Astrocyte of the cerebellum (primary cell): ENCODE measurements around the gene HIPK2.

Experiments
- DNase-seq: peaks from one replicate; pipeline ENCODE4 v3.0.0-alpha.2; 2011; ENCODE audit warnings: low read depth
- H3K4me3 ChIP-seq: 2 replicates; pipeline ENCODE4 v1.5.1; 2011; ENCODE audit warnings: mild to moderate bottlenecking, low read depth, low read length, moderate library complexity
- CTCF ChIP-seq: IDR thresholded peaks from 2 replicates; pipeline ENCODE4 v1.5.1; 2012; ENCODE audit warnings: low read length, low read depth, moderate library complexity, mild to moderate bottlenecking; ENCODE audit errors: missing control alignments
- in situ Hi-C: cut with HindIII; loops from 2 replicates; pipeline ENCODE4 v1.10.0; 2017; ENCODE audit warnings: low sequenced_read_pairs

The HIPK2 gene

GRCh38 chr7:139702811-139703486, 74.8 kb downstream of the HIPK2 start:
- H3K4me3 ChIP-seq: no peak overlapping the region
- no peak for DNase-seq
- no peak for TF ChIP-seq CTCF
- in situ Hi-C loops: no loop called here

DNA sequence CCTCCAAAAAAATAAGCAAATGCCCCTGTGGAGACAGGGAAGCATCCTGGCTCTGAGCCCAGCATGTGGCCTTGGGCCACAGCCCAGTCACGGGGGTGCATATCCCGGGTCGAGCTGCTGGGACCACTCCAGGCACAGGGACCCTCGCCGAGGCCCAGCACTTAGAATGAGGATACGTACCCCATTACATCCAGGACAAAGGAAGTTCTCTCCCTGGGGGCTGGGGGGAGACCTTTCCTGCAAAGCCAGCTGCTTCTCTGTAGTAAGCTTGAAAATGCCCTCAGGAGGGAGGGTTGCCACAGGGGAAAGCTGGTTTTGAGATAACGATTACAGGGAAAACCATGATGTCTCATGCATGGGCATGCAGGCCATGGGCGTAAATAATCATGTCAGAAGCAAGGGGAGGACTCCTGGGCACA, 75.5 kb downstream of the HIPK2 start:
- no peak overlapping the region for H3K4me3 ChIP-seq
- DNase-seq: no peak
- no peak for TF ChIP-seq CTCF
- in situ Hi-C loops: no loop called here

- TF ChIP-seq CTCF: no peak
- no peak for DNase-seq
- in situ Hi-C loops: no loop called here
- H3K4me3 ChIP-seq: no peak overlapping the region
Measured at GRCh38 chr7:139701908-139702307, 75.9 kb downstream of the HIPK2 start.

- TF ChIP-seq CTCF: no peak
- no peak overlapping the region for H3K4me3 ChIP-seq
- in situ Hi-C loops: no loop called here
- DNase-seq: no peak
Measured at GRCh38 chr7:139700505-139701235, 77.1 kb downstream of the HIPK2 start.

- no peak overlapping the region for H3K4me3 ChIP-seq
- in situ Hi-C loops: no loop called here
- no peak for TF ChIP-seq CTCF
- no peak for DNase-seq
Measured at GRCh38 chr7:139699640-139700504, 77.9 kb downstream of the HIPK2 start.

GRCh38 chr7:139698844-139699243, 79.0 kb downstream of the HIPK2 start:
- no peak for DNase-seq
- H3K4me3 ChIP-seq: no peak overlapping the region
- in situ Hi-C loops: no loop called here
- no peak for TF ChIP-seq CTCF
